ENCODE results near the gene LCN2.

LCN2 gene

GRCh38 chr9:128120741-128121465 lies 28.4 kb upstream of the LCN2 start:
- H3K27me3 ChIP-seq (ENCODE audit: insufficient read depth, low read length, poor library complexity, severe bottlenecking) = no peaks in the 10 kb centered on the region
- no peak overlapping the region for H3K4me3 ChIP-seq (ENCODE audit: low read length, poor library complexity, severe bottlenecking)
- no peak for TF ChIP-seq EZH2phosphoT487 (IDR thresholded peaks at IDR 0.05; ENCODE audit: borderline replicate concordance)
- TF ChIP-seq, protein P1, sequence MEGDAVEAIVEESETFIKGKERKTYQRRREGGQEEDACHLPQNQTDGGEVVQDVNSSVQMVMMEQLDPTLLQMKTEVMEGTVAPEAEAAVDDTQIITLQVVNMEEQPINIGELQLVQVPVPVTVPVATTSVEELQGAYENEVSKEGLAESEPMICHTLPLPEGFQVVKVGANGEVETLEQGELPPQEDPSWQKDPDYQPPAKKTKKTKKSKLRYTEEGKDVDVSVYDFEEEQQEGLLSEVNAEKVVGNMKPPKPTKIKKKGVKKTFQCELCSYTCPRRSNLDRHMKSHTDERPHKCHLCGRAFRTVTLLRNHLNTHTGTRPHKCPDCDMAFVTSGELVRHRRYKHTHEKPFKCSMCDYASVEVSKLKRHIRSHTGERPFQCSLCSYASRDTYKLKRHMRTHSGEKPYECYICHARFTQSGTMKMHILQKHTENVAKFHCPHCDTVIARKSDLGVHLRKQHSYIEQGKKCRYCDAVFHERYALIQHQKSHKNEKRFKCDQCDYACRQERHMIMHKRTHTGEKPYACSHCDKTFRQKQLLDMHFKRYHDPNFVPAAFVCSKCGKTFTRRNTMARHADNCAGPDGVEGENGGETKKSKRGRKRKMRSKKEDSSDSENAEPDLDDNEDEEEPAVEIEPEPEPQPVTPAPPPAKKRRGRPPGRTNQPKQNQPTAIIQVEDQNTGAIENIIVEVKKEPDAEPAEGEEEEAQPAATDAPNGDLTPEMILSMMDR (conservative IDR thresholded peaks at IDR 0.05; ENCODE audit: low read length) = no peak
- H2AFZ ChIP-seq (ENCODE audit: low read length) = no peak overlapping the region
- H3K79me2 ChIP-seq (ENCODE audit: insufficient read depth, low read length) = peaks cover 17% of the 10 kb centered on the region; the same call in 1 of the 2 replicates
- no peak overlapping the region for H3K9ac ChIP-seq (ENCODE audit: low read depth, low read length, poor library complexity, severe bottlenecking)
- no peaks in the 10 kb centered on the region for H3K9me3 ChIP-seq (ENCODE audit: insufficient read depth, low read depth, low read length)
- peaks cover 6% of the 10 kb centered on the region for H4K20me1 ChIP-seq (ENCODE audit: insufficient read depth, low read length, poor library complexity, severe bottlenecking)
- peaks cover 9% of the 10 kb centered on the region for H3K4me1 ChIP-seq (ENCODE audit: insufficient read depth, low read length, poor library complexity, severe bottlenecking)
- peaks cover 10% of the 10 kb centered on the region; the same call in 1 of the 2 replicates for H3K36me3 ChIP-seq (ENCODE audit: insufficient read depth, low read length)
- no peak overlapping the region for H3K4me2 ChIP-seq (ENCODE audit: low read depth, low read length, poor library complexity, severe bottlenecking)
- H3K9me2 ChIP-seq (replicated peaks; ENCODE audit: low read depth, low read length) = no peaks in the 10 kb centered on the region
- no peaks in the 10 kb centered on the region for H3F3A ChIP-seq (ENCODE audit: low read depth)

GRCh38 chr9:128121466-128121810 lies 27.8 kb upstream of the LCN2 start:
- Histone ChIP-seq H3F3A (ENCODE audit: low read depth) (no peaks in the 10 kb centered on the region), H3K9ac (ENCODE audit: low read depth, low read length, poor library complexity, severe bottlenecking) (no peak overlapping the region), H3K4me2 (ENCODE audit: low read depth, low read length, poor library complexity, severe bottlenecking) (no peak overlapping the region), H3K79me2 (ENCODE audit: insufficient read depth, low read length) (peaks cover 22% of the 10 kb centered on the region), H4K20me1 (ENCODE audit: insufficient read depth, low read length, poor library complexity, severe bottlenecking) (peaks cover 10% of the 10 kb centered on the region), H2AFZ (ENCODE audit: low read length) (no peak overlapping the region), H3K4me3 (ENCODE audit: low read length, poor library complexity, severe bottlenecking) (no peak overlapping the region), H3K9me2 (replicated peaks; ENCODE audit: low read depth, low read length) (no peaks in the 10 kb centered on the region), H3K4me1 (ENCODE audit: insufficient read depth, low read length, poor library complexity, severe bottlenecking) (peaks cover 14% of the 10 kb centered on the region), H3K9me3 (ENCODE audit: insufficient read depth, low read depth, low read length) (no peaks in the 10 kb centered on the region), H3K36me3 (ENCODE audit: insufficient read depth, low read length) (peaks cover 10% of the 10 kb centered on the region; the same call in 1 of the 2 replicates), H3K27me3 (ENCODE audit: insufficient read depth, low read length, poor library complexity, severe bottlenecking) (no peaks in the 10 kb centered on the region)
- no peak for TF ChIP-seq EZH2phosphoT487 (IDR thresholded peaks at IDR 0.05; ENCODE audit: borderline replicate concordance)
- TF ChIP-seq, protein P1 (conservative IDR thresholded peaks at IDR 0.05; ENCODE audit: low read length) = no peak

DNA sequence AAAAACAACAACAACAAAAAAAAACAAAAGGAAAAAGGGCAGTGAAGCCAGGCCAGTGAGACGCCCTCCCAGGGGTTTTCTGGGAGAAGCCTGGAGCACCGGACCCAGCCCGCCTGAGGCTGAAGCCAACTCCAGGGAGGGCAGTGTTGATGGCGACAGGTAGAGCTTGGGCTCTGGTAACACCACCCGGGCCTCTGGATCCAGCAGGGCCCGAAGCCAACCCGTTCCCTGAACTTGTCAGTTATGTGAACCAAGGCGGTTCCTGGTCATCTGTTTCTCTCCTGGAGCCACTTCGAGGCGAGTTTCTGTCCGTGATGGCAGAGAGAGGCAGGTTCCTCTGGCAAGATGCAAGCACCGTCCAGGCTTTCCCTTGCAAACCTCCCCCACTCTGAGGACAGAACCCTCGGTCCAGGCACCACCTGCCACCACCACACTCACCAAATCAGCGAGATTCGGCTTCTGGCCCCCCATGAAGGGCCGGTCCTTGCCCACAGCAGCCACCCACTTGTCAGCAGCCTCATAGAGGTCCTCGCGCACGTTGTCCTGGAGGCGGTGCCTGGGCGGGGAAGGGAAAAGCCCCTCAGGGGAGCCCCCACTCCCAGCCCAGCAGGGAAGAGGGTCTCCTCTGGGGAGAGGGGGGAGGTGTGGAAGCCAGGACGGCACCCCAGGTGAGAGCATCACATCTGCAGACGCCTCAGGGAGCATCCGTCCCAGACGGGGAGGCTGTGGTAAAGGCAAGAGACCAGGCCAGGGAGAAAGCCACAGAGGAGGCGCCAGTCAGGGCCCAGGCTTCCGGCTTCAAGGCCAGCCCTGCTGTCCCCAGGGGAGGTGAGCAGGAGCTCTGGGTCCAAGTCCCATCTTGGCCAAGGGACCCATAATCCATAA lies 27.1 kb upstream of the LCN2 start:
- Histone ChIP-seq H3K79me2 (ENCODE audit: insufficient read depth, low read length) (peaks cover 29% of the 10 kb centered on the region), H2AFZ (ENCODE audit: low read length) (no peak overlapping the region), H3K4me1 (ENCODE audit: insufficient read depth, low read length, poor library complexity, severe bottlenecking) (peaks cover 15% of the 10 kb centered on the region), H3K9me3 (ENCODE audit: insufficient read depth, low read depth, low read length) (no peaks in the 10 kb centered on the region), H3K4me3 (ENCODE audit: low read length, poor library complexity, severe bottlenecking) (no peak overlapping the region), H3K4me2 (ENCODE audit: low read depth, low read length, poor library complexity, severe bottlenecking) (no peak overlapping the region), H3K9me2 (replicated peaks; ENCODE audit: low read depth, low read length) (no peaks in the 10 kb centered on the region), H3F3A (ENCODE audit: low read depth) (no peaks in the 10 kb centered on the region), H3K27me3 (ENCODE audit: insufficient read depth, low read length, poor library complexity, severe bottlenecking) (no peaks in the 10 kb centered on the region), H4K20me1 (ENCODE audit: insufficient read depth, low read length, poor library complexity, severe bottlenecking) (peaks cover 10% of the 10 kb centered on the region), H3K9ac (ENCODE audit: low read depth, low read length, poor library complexity, severe bottlenecking) (no peak overlapping the region), H3K36me3 (ENCODE audit: insufficient read depth, low read length) (peaks cover 10% of the 10 kb centered on the region; the same call in 1 of the 2 replicates)
- no peak for TF ChIP-seq EZH2phosphoT487 (IDR thresholded peaks at IDR 0.05; ENCODE audit: borderline replicate concordance)
- TF ChIP-seq, protein P1 (conservative IDR thresholded peaks at IDR 0.05; ENCODE audit: low read length) = no peak

Data from Loucy (cell line).